DOHH2 (cell line): ENCODE measurements around the gene SEL1L.

ENCODE experiments used
- H3F3A ChIP-seq: fragments of 200-600 bp; sonication (generic), shearing (Covaris generic); 2 replicates; pipeline ENCODE4 v1.6.0; 2016; ENCODE audit warnings: antibody characterized with exemption, mild to moderate bottlenecking; ENCODE audit not compliant: control insufficient read depth, insufficient read depth
- H3K27ac ChIP-seq: fragments of 200-600 bp; sonication (generic); 2 replicates; pipeline ENCODE4 v1.5.1; 2014; ENCODE audit warnings: low read depth, mild to moderate bottlenecking, low read length, moderate library complexity
- H3K27me3 ChIP-seq: fragments of 200-600 bp; sonication (generic); 2 replicates; pipeline ENCODE4 v1.6.1; 2014; ENCODE audit warnings: mild to moderate bottlenecking, low read length, mixed read lengths; ENCODE audit not compliant: control insufficient read depth
- H3K36me3 ChIP-seq: fragments of 200-600 bp; sonication (generic); 2 replicates; pipeline ENCODE4 v1.6.1; 2014; ENCODE audit warnings: mild to moderate bottlenecking, low read length, moderate library complexity, mixed read lengths; ENCODE audit not compliant: control insufficient read depth
- H3K4me1 ChIP-seq: fragments of 200-600 bp; sonication (generic); 2 replicates; pipeline ENCODE4 v1.6.1; 2014; ENCODE audit warnings: mild to moderate bottlenecking, low read length, mixed read lengths; ENCODE audit not compliant: control insufficient read depth
- H3K4me2 ChIP-seq: fragments of 200-600 bp; sonication (generic); 2 replicates; pipeline ENCODE4 v1.6.0; 2014; ENCODE audit warnings: mild to moderate bottlenecking, low read length, moderate library complexity
- H3K4me3 ChIP-seq: fragments of 200-600 bp; sonication (generic); 2 replicates; pipeline ENCODE4 v1.5.1; 2014; ENCODE audit warnings: mild to moderate bottlenecking, low read length, mixed read lengths
- H3K79me2 ChIP-seq: fragments of 200-600 bp; sonication (generic); 2 replicates; pipeline ENCODE4 v1.6.1; 2014; ENCODE audit warnings: mild to moderate bottlenecking, low read length, mixed read lengths; ENCODE audit not compliant: control insufficient read depth
- H3K9me2 ChIP-seq: fragments of 200-600 bp; sonication (generic); replicated peaks from 2 replicates; pipeline ENCODE4 v1.6.1; 2014; ENCODE audit warnings: mild to moderate bottlenecking, low read length, mixed read lengths; ENCODE audit not compliant: control insufficient read depth
- H3K9me3 ChIP-seq: fragments of 200-600 bp; sonication (generic); 2 replicates; pipeline ENCODE4 v1.6.1; 2014; ENCODE audit warnings: antibody characterized with exemption, low read length, mixed read lengths; ENCODE audit not compliant: control insufficient read depth, insufficient read depth
- H4K20me1 ChIP-seq: fragments of 200-600 bp; sonication (generic); 2 replicates; pipeline ENCODE4 v1.6.0; 2014; ENCODE audit warnings: low read depth, mild to moderate bottlenecking, antibody characterized with exemption, low read length, moderate library complexity; ENCODE audit not compliant: control insufficient read depth, insufficient read depth
- CTCF ChIP-seq: fragments of 200-600 bp; sonication (generic); IDR thresholded peaks from one replicate; pipeline ENCODE4 v1.5.1; 2014; ENCODE audit warnings: antibody characterized with exemption, mild to moderate bottlenecking, low read depth, low read length; ENCODE audit not compliant: poor library complexity, severe bottlenecking
- EZH2phosphoT487 ChIP-seq: fragments of 200-600 bp; sonication (generic); IDR thresholded peaks from 2 replicates; pipeline ENCODE4 v1.6.1; 2017; ENCODE audit warnings: borderline replicate concordance, mild to moderate bottlenecking, antibody characterized with exemption, low read length, moderate library complexity, mixed read lengths

The SEL1L gene

DNA sequence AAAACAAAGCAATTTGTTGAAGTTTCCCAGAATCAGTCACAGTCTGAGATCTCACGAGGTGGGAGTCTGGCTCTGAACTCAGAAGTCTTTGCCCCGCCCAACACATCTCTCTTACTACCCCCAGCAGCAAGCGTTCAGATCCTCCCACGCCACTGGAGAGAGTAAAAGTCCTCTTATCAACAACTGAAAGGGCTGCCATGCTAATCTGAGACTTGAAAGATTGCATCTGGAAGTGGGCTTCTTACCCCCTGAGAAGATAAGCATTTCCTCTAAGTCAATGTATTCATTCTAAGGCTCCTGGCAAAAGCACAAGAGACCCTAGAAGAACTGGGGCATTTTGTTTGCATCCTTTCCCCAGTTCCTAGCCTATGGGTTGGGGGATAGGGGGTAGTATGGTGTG, 99.4 kb downstream of the SEL1L start:
- Histone ChIP-seq H3K9me3 (no peaks in the 10 kb centered on the region), H3K4me3 (no peak overlapping the region), H3K27me3 (peaks cover 26% of the 10 kb centered on the region), H3K4me1 (no peaks in the 10 kb centered on the region), H4K20me1 (no peaks in the 10 kb centered on the region), H3K9me2 (no peaks in the 10 kb centered on the region), H3K4me2 (no peak overlapping the region), H3F3A (no peaks in the 10 kb centered on the region), H3K27ac (no peak overlapping the region), H3K79me2 (no peaks in the 10 kb centered on the region), H3K36me3 (no peaks in the 10 kb centered on the region)
- no peak for TF ChIP-seq CTCF
- TF ChIP-seq EZH2phosphoT487 = no peak

- no peaks in the 10 kb centered on the region for H3K79me2 ChIP-seq
These were observed 100.3 kb downstream of the SEL1L start for GRCh38 chr14:81433378-81433777.

DNA sequence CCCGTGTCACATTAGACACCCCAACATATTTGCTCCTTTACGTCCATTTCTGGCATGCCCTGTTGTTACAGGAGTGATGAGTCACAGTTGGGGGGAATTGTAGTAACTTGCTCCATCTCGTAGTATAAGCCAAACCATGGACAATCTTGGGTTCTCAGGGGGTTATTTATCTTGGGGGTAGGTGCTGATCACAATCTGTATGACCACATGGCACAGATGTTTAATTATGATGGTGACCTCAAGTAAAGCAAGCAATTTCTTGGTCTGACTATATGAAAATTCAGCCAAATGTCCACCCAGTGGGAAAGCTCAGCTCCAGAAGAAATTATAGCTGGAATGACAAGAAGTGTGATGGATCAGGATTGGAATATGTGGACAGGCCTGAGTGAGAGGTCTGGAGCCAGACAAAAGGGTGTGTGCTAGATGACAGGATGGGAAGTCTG, 101.4 kb downstream of the SEL1L start:
- TF ChIP-seq CTCF (no peak), EZH2phosphoT487 (no peak)
- H3K79me2 ChIP-seq = no peaks in the 10 kb centered on the region
- H3F3A ChIP-seq = no peaks in the 10 kb centered on the region
- no peaks in the 10 kb centered on the region for H4K20me1 ChIP-seq
- no peaks in the 10 kb centered on the region for H3K9me2 ChIP-seq
- H3K4me3 ChIP-seq = no peak overlapping the region
- no peak overlapping the region for H3K4me2 ChIP-seq
- H3K27ac ChIP-seq = no peak overlapping the region
- H3K4me1 ChIP-seq = no peaks in the 10 kb centered on the region
- no peaks in the 10 kb centered on the region for H3K9me3 ChIP-seq
- no peaks in the 10 kb centered on the region for H3K36me3 ChIP-seq
- peaks cover 20% of the 10 kb centered on the region for H3K27me3 ChIP-seq

More at GRCh38 chr14:81433378-81433777, 100.3 kb downstream of the SEL1L start:
- no peak overlapping the region for H3K27ac ChIP-seq
- no peak overlapping the region for H3K4me3 ChIP-seq
- no peak for TF ChIP-seq EZH2phosphoT487
- TF ChIP-seq CTCF = no peak
- no peaks in the 10 kb centered on the region for H3K9me2 ChIP-seq
- H3K27me3 ChIP-seq = peaks cover 20% of the 10 kb centered on the region
- H3K4me2 ChIP-seq = no peak overlapping the region
- H3F3A ChIP-seq = no peaks in the 10 kb centered on the region
- H3K36me3 ChIP-seq = no peaks in the 10 kb centered on the region
- no peaks in the 10 kb centered on the region for H3K4me1 ChIP-seq
- no peaks in the 10 kb centered on the region for H4K20me1 ChIP-seq
- H3K9me3 ChIP-seq = no peaks in the 10 kb centered on the region
